Stomach (tissue), 4 donors: ENCODE measurements around the gene NOP9.

ENCODE experiments used
- EP300 ChIP-seq: sonication (generic); formaldehyde crosslinking; IDR thresholded peaks from one replicate; pipeline ENCODE4 v1.6.1; 2017; ENCODE audit warnings: antibody characterized with exemption
- TF ChIP-seq, protein P1 (sequence below), 7 experiments: fragments of 450-650 bp in 4 of 7; fragments of 200-600 bp in 3 of 7; sonication (generic) in 3 of 7; IDR thresholded peaks; one replicate each; pipeline ENCODE4 v1.5.1; 2016 to 2019; ENCODE audit warnings: antibody characterized with exemption in 7 of 7, control low read depth in 2 of 7, mild to moderate bottlenecking in 1 of 7

DNA sequence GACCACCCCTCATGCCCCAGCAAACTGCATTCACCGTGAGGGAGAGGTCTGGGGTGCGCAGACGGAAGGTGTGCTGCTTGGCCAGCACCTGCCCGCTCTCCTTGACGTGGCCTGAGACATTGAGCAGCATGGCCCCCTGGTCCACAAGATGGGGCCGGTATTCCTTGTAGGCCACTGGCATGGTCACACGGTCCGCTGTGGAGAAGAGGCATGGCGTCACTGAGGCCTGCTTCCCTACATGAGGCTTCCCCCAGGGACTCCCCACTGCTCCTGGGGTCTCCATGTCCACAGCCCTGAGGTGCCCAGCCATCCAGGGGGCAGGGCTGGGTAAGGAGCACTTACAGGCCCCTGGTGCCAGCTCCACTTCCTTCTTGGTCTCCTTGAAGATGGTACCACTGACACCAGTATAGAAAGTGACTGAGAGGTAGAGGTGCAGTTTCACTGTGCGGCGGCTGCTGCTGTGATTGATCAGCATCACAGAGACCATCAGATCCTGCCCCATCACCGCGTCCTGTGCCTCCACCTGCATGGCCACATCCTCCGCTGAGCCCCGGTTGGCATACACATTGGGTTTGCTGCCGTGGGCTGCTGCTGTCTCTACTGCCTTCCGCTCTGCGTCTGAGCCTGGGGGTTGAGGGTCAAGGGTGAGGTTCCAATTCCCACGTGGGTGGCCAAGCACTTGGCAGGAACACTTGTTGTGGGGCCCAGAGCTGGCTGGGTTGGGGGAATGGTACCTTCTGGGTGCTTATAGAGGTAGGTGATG lies 44.8 kb upstream of the NOP9 start:
- TF ChIP-seq, protein P1, sequence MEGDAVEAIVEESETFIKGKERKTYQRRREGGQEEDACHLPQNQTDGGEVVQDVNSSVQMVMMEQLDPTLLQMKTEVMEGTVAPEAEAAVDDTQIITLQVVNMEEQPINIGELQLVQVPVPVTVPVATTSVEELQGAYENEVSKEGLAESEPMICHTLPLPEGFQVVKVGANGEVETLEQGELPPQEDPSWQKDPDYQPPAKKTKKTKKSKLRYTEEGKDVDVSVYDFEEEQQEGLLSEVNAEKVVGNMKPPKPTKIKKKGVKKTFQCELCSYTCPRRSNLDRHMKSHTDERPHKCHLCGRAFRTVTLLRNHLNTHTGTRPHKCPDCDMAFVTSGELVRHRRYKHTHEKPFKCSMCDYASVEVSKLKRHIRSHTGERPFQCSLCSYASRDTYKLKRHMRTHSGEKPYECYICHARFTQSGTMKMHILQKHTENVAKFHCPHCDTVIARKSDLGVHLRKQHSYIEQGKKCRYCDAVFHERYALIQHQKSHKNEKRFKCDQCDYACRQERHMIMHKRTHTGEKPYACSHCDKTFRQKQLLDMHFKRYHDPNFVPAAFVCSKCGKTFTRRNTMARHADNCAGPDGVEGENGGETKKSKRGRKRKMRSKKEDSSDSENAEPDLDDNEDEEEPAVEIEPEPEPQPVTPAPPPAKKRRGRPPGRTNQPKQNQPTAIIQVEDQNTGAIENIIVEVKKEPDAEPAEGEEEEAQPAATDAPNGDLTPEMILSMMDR (IDR thresholded peaks at IDR 0.05) = no peak
- TF ChIP-seq EP300 = no peak
